Measurements from ENCODE around the gene DAP.

DAP gene

GRCh38 chr5:10745133-10745532, 15.9 kb downstream of the DAP start:
- WGBS, 2 donors (ENCODE audit: extremely low coverage in 2 of 2, insufficient read length in 2 of 2, insufficient replicate concordance in 1 of 2): no CpG with 5 or more reads among the region's 5 CpGs

GRCh38 chr5:10744681-10745080, 16.4 kb downstream of the DAP start:
- Histone ChIP-seq H3K79me1 (ENCODE audit: low read depth, low read length) (no peaks in the 10 kb centered on the region), H2BK12ac (ENCODE audit: low read length) (no peak overlapping the region), H2BK5ac (ENCODE audit: low read length) (no peak overlapping the region), H3K9ac (ENCODE audit: low read depth, low read length, poor library complexity) (no peak overlapping the region), H2BK120ac (ENCODE audit: low read depth, low read length) (no peak overlapping the region), H3K4me2 (ENCODE audit: insufficient read depth, low read length, poor library complexity, severe bottlenecking) (no peak overlapping the region), H3K4ac (ENCODE audit: low read length) (no peak overlapping the region), H3K4me1 (ENCODE audit: control insufficient read depth in 2 of 2, insufficient read depth in 1 of 2, low read depth in 1 of 2, low read length in 2 of 2) (no peaks in the 10 kb centered on the region), H3K18ac (ENCODE audit: low read length) (no peak overlapping the region), H4K91ac (ENCODE audit: low read depth, low read length, poor library complexity) (no peak overlapping the region), H3K14ac (ENCODE audit: low read length) (no peak overlapping the region), H3K9me3 (replicated peaks in 1 of 2; ENCODE audit: control insufficient read depth in 2 of 2, insufficient read depth in 1 of 2, low read depth in 1 of 2, low read length in 2 of 2) (peaks cover 2 to 33% of the 10 kb centered on the region in 2 donors), H2AFZ (ENCODE audit: low read length) (no peak overlapping the region), H3K27me3 (ENCODE audit: control insufficient read depth in 3 of 3, insufficient read depth in 3 of 3, low read depth in 1 of 3, low read length in 3 of 3) (no peaks in the 10 kb centered on the region), H3K23ac (ENCODE audit: low read depth, low read length, poor library complexity) (no peak overlapping the region), H3K27ac (replicated peaks; ENCODE audit: low read length) (no peak overlapping the region), H2BK15ac (ENCODE audit: low read length) (no peak overlapping the region), H2AK5ac (ENCODE audit: low read depth, low read length) (no peak overlapping the region), H3K36me3 (replicated peaks in 1 of 2; ENCODE audit: control insufficient read depth in 2 of 2, insufficient read depth in 2 of 2, low read length in 2 of 2) (peaks cover 31 to 70% of the 10 kb centered on the region in 2 donors), H4K8ac (ENCODE audit: low read depth, low read length) (no peak overlapping the region), H3K4me3 (ENCODE audit: low read length in 2 of 2) (no peak overlapping the region)
- no CpG with 5 or more reads among the region's 8 CpGs for WGBS, 2 donors (ENCODE audit: extremely low coverage in 2 of 2, insufficient read length in 2 of 2, insufficient replicate concordance in 1 of 2)
- DNase-seq (ENCODE audit: low spot score): no peak

More at GRCh38 chr5:10745133-10745532, 15.9 kb downstream of the DAP start:
- H3K4me1 ChIP-seq (ENCODE audit: control insufficient read depth in 2 of 2, insufficient read depth in 1 of 2, low read depth in 1 of 2, low read length in 2 of 2): no peaks in the 10 kb centered on the region
- H3K4ac ChIP-seq (ENCODE audit: low read length): no peak overlapping the region
- H4K91ac ChIP-seq (ENCODE audit: low read depth, low read length, poor library complexity): no peak overlapping the region
- no peak overlapping the region for H3K23ac ChIP-seq (ENCODE audit: low read depth, low read length, poor library complexity)
- H3K27me3 ChIP-seq (ENCODE audit: control insufficient read depth in 3 of 3, insufficient read depth in 3 of 3, low read depth in 1 of 3, low read length in 3 of 3): no peaks in the 10 kb centered on the region
- H2BK5ac ChIP-seq (ENCODE audit: low read length): no peak overlapping the region
- no peak overlapping the region for H2AK5ac ChIP-seq (ENCODE audit: low read depth, low read length)
- no peak overlapping the region for H3K27ac ChIP-seq (replicated peaks; ENCODE audit: low read length)
- no peak overlapping the region for H2AFZ ChIP-seq (ENCODE audit: low read length)
- no peak overlapping the region for H2BK15ac ChIP-seq (ENCODE audit: low read length)
- H3K9ac ChIP-seq (ENCODE audit: low read depth, low read length, poor library complexity): no peak overlapping the region
- peaks cover 2 to 29% of the 10 kb centered on the region in 2 donors for H3K9me3 ChIP-seq (replicated peaks in 1 of 2; ENCODE audit: control insufficient read depth in 2 of 2, insufficient read depth in 1 of 2, low read depth in 1 of 2, low read length in 2 of 2)
- H3K4me3 ChIP-seq (ENCODE audit: low read length in 2 of 2): no peak overlapping the region
- H4K8ac ChIP-seq (ENCODE audit: low read depth, low read length): no peak overlapping the region
- no peak overlapping the region for H2BK12ac ChIP-seq (ENCODE audit: low read length)
- no peak overlapping the region for H3K18ac ChIP-seq (ENCODE audit: low read length)
- H2BK120ac ChIP-seq (ENCODE audit: low read depth, low read length): no peak overlapping the region
- no peak overlapping the region for H3K4me2 ChIP-seq (ENCODE audit: insufficient read depth, low read length, poor library complexity, severe bottlenecking)
- peaks cover 31 to 75% of the 10 kb centered on the region in 2 donors for H3K36me3 ChIP-seq (replicated peaks in 1 of 2; ENCODE audit: control insufficient read depth in 2 of 2, insufficient read depth in 2 of 2, low read length in 2 of 2)
- peaks cover 3% of the 10 kb centered on the region for H3K79me1 ChIP-seq (ENCODE audit: low read depth, low read length)
- H3K14ac ChIP-seq (ENCODE audit: low read length): no peak overlapping the region
- DNase-seq (ENCODE audit: low spot score): no peak

- H3K27me3 ChIP-seq (ENCODE audit: control insufficient read depth in 3 of 3, insufficient read depth in 3 of 3, low read depth in 1 of 3, low read length in 3 of 3): no peaks in the 10 kb centered on the region
- H3K23ac ChIP-seq (ENCODE audit: low read depth, low read length, poor library complexity): no peak overlapping the region
- H2AFZ ChIP-seq (ENCODE audit: low read length): no peak overlapping the region
- H3K4me1 ChIP-seq (ENCODE audit: control insufficient read depth in 2 of 2, insufficient read depth in 1 of 2, low read depth in 1 of 2, low read length in 2 of 2): no peaks in the 10 kb centered on the region
- H3K27ac ChIP-seq (replicated peaks; ENCODE audit: low read length): no peak overlapping the region
- no peak overlapping the region for H2AK5ac ChIP-seq (ENCODE audit: low read depth, low read length)
- H3K79me1 ChIP-seq (ENCODE audit: low read depth, low read length): no peaks in the 10 kb centered on the region
- no peak overlapping the region for H2BK15ac ChIP-seq (ENCODE audit: low read length)
- no peak overlapping the region for H3K4ac ChIP-seq (ENCODE audit: low read length)
- H3K9me3 ChIP-seq (replicated peaks in 1 of 2; ENCODE audit: control insufficient read depth in 2 of 2, insufficient read depth in 1 of 2, low read depth in 1 of 2, low read length in 2 of 2): peaks cover 4 to 38% of the 10 kb centered on the region in 2 donors
- no peak overlapping the region for H4K8ac ChIP-seq (ENCODE audit: low read depth, low read length)
- no peak overlapping the region for H3K14ac ChIP-seq (ENCODE audit: low read length)
- H2BK12ac ChIP-seq (ENCODE audit: low read length): no peak overlapping the region
- H3K4me2 ChIP-seq (ENCODE audit: insufficient read depth, low read length, poor library complexity, severe bottlenecking): no peak overlapping the region
- peaks cover 33 to 75% of the 10 kb centered on the region in 2 donors for H3K36me3 ChIP-seq (replicated peaks in 1 of 2; ENCODE audit: control insufficient read depth in 2 of 2, insufficient read depth in 2 of 2, low read length in 2 of 2)
- H3K4me3 ChIP-seq (ENCODE audit: low read length in 2 of 2): no peak overlapping the region
- H3K9ac ChIP-seq (ENCODE audit: low read depth, low read length, poor library complexity): no peak overlapping the region
- H2BK5ac ChIP-seq (ENCODE audit: low read length): no peak overlapping the region
- H3K18ac ChIP-seq (ENCODE audit: low read length): no peak overlapping the region
- no peak for DNase-seq (ENCODE audit: low spot score)
- no peak overlapping the region for H2BK120ac ChIP-seq (ENCODE audit: low read depth, low read length)
- no peak overlapping the region for H4K91ac ChIP-seq (ENCODE audit: low read depth, low read length, poor library complexity)
Observed at GRCh38 chr5:10743951-10744350, 17.1 kb downstream of the DAP start.

- no peaks in the 10 kb centered on the region for H3K79me1 ChIP-seq (ENCODE audit: low read depth, low read length)
- H3K9me3 ChIP-seq (replicated peaks in 1 of 2; ENCODE audit: control insufficient read depth in 2 of 2, insufficient read depth in 1 of 2, low read depth in 1 of 2, low read length in 2 of 2): peaks cover 4 to 38% of the 10 kb centered on the region in 2 donors
- H2BK5ac ChIP-seq (ENCODE audit: low read length): no peak overlapping the region
- no peaks in the 10 kb centered on the region for H3K27me3 ChIP-seq (ENCODE audit: control insufficient read depth in 3 of 3, insufficient read depth in 3 of 3, low read depth in 1 of 3, low read length in 3 of 3)
- no peak overlapping the region for H2BK15ac ChIP-seq (ENCODE audit: low read length)
- no peak overlapping the region for H4K8ac ChIP-seq (ENCODE audit: low read depth, low read length)
- WGBS, 2 donors (ENCODE audit: extremely low coverage in 2 of 2, insufficient read length in 2 of 2, insufficient replicate concordance in 1 of 2): no CpG with 5 or more reads among the region's 5 CpGs
- H3K4ac ChIP-seq (ENCODE audit: low read length): no peak overlapping the region
- H3K23ac ChIP-seq (ENCODE audit: low read depth, low read length, poor library complexity): no peak overlapping the region
- H3K4me1 ChIP-seq (ENCODE audit: control insufficient read depth in 2 of 2, insufficient read depth in 1 of 2, low read depth in 1 of 2, low read length in 2 of 2): no peaks in the 10 kb centered on the region
- H3K4me2 ChIP-seq (ENCODE audit: insufficient read depth, low read length, poor library complexity, severe bottlenecking): no peak overlapping the region
- no peak overlapping the region for H3K9ac ChIP-seq (ENCODE audit: low read depth, low read length, poor library complexity)
- no peak overlapping the region for H4K91ac ChIP-seq (ENCODE audit: low read depth, low read length, poor library complexity)
- H3K27ac ChIP-seq (replicated peaks; ENCODE audit: low read length): no peak overlapping the region
- H2AFZ ChIP-seq (ENCODE audit: low read length): no peak overlapping the region
- no peak overlapping the region for H3K18ac ChIP-seq (ENCODE audit: low read length)
- H2BK120ac ChIP-seq (ENCODE audit: low read depth, low read length): no peak overlapping the region
- no peak overlapping the region for H2BK12ac ChIP-seq (ENCODE audit: low read length)
- no peak overlapping the region for H3K4me3 ChIP-seq (ENCODE audit: low read length in 2 of 2)
- no peak for DNase-seq (ENCODE audit: low spot score)
- H3K36me3 ChIP-seq (replicated peaks in 1 of 2; ENCODE audit: control insufficient read depth in 2 of 2, insufficient read depth in 2 of 2, low read length in 2 of 2): peaks cover 31 to 74% of the 10 kb centered on the region in 2 donors
- H3K14ac ChIP-seq (ENCODE audit: low read length): no peak overlapping the region
- no peak overlapping the region for H2AK5ac ChIP-seq (ENCODE audit: low read depth, low read length)
Observed at GRCh38 chr5:10743526-10743925, 17.5 kb downstream of the DAP start.
